ENCODE results near the gene GPX4. TPM values are rescaled to one million over a fixed set of nuclear protein-coding genes. Genes with fewer than 3 reads are reported as not detected.

GPX4 gene
- polyA plus RNA-seq, 1 donor from 2014 or later, result 713 TPM

DNA sequence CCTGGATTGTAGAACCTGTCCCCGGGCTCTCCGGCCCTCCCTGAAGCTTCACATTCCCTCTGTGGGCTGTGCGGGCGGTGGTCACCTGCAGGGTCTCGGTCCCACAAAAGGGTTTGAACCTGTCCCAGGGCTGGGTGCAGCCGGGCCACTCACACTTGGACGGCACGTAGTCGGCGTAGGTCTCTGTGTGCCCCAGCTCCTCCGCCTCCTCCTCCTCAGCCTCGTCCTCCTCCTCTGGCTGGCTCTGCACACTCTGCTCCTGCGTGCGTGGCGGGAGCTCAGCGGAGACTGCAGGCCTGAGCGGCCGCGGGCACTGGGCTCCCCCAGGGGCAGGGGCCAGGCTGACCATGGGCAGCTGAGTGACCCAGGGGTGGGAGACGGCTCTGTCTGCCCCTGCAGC is 19.6 kb downstream of the GPX4 start:
- no peak overlapping the region for H3K27ac ChIP-seq (ENCODE audit: low read length)

GRCh38 chr19:1123885-1124677 is 20.3 kb downstream of the GPX4 start:
- Histone ChIP-seq H3K4me3 (ENCODE audit: low read length) (no peak overlapping the region), H3K36me3 (ENCODE audit: insufficient read depth, low read length) (no peaks in the 10 kb centered on the region), H4K20me1 (ENCODE audit: insufficient read depth) (no peaks in the 10 kb centered on the region), H2AFZ (ENCODE audit: low read depth, low read length) (no peak overlapping the region), H3K79me2 (replicated peaks; ENCODE audit: insufficient read depth, low read length) (no peaks in the 10 kb centered on the region), H3K9me3 (ENCODE audit: low read length) (no peaks in the 10 kb centered on the region), H3F3A (ENCODE audit: insufficient read depth, low read length, poor library complexity, severe bottlenecking) (no peaks in the 10 kb centered on the region), H3K9ac (ENCODE audit: low read length) (no peak overlapping the region), H3K27me3 (ENCODE audit: insufficient read depth, low read depth, low read length) (no peaks in the 10 kb centered on the region), H3K4me2 (ENCODE audit: low read length) (no peak overlapping the region), H3K9me2 (ENCODE audit: insufficient read depth, low read length) (no peaks in the 10 kb centered on the region), H3K27ac (ENCODE audit: low read length) (no peak overlapping the region)
- TF ChIP-seq SMC3 (conservative IDR thresholded peaks at IDR 0.05; ENCODE audit: poor library complexity) (no peak), TAF1 (IDR thresholded peaks at IDR 0.05; ENCODE audit: low read depth) (no peak), POLR2AphosphoS5 (IDR thresholded peaks at IDR 0.05) (no peak), EP300 (conservative IDR thresholded peaks at IDR 0.05; ENCODE audit: poor library complexity, severe bottlenecking) (no peak)
- TF ChIP-seq, protein P1, sequence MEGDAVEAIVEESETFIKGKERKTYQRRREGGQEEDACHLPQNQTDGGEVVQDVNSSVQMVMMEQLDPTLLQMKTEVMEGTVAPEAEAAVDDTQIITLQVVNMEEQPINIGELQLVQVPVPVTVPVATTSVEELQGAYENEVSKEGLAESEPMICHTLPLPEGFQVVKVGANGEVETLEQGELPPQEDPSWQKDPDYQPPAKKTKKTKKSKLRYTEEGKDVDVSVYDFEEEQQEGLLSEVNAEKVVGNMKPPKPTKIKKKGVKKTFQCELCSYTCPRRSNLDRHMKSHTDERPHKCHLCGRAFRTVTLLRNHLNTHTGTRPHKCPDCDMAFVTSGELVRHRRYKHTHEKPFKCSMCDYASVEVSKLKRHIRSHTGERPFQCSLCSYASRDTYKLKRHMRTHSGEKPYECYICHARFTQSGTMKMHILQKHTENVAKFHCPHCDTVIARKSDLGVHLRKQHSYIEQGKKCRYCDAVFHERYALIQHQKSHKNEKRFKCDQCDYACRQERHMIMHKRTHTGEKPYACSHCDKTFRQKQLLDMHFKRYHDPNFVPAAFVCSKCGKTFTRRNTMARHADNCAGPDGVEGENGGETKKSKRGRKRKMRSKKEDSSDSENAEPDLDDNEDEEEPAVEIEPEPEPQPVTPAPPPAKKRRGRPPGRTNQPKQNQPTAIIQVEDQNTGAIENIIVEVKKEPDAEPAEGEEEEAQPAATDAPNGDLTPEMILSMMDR (IDR thresholded peaks at IDR 0.05; ENCODE audit: poor library complexity, severe bottlenecking), result no peak

More for the DNA sequence above, 19.6 kb downstream of the GPX4 start:
- Histone ChIP-seq H3K36me3 (ENCODE audit: insufficient read depth, low read length) (no peaks in the 10 kb centered on the region), H3F3A (ENCODE audit: insufficient read depth, low read length, poor library complexity, severe bottlenecking) (no peaks in the 10 kb centered on the region), H3K9ac (ENCODE audit: low read length) (no peak overlapping the region), H2AFZ (ENCODE audit: low read depth, low read length) (no peak overlapping the region), H3K9me3 (ENCODE audit: low read length) (no peaks in the 10 kb centered on the region), H3K79me2 (replicated peaks; ENCODE audit: insufficient read depth, low read length) (no peaks in the 10 kb centered on the region), H3K4me2 (ENCODE audit: low read length) (no peak overlapping the region), H3K9me2 (ENCODE audit: insufficient read depth, low read length) (no peaks in the 10 kb centered on the region), H3K27me3 (ENCODE audit: insufficient read depth, low read depth, low read length) (no peaks in the 10 kb centered on the region), H3K4me3 (ENCODE audit: low read length) (no peak overlapping the region), H4K20me1 (ENCODE audit: insufficient read depth) (no peaks in the 10 kb centered on the region)
- TF ChIP-seq POLR2AphosphoS5 (IDR thresholded peaks at IDR 0.05), result no peak
- no peak for TF ChIP-seq SMC3 (conservative IDR thresholded peaks at IDR 0.05; ENCODE audit: poor library complexity)
- TF ChIP-seq, protein P1 (IDR thresholded peaks at IDR 0.05; ENCODE audit: poor library complexity, severe bottlenecking), result no peak
- TF ChIP-seq EZH2 (IDR thresholded peaks at IDR 0.05; ENCODE audit: borderline replicate concordance, insufficient read depth, low read length, poor library complexity, severe bottlenecking), result no peak
- no peak for TF ChIP-seq RAD21 (conservative IDR thresholded peaks at IDR 0.05)
- no peak for TF ChIP-seq MXI1 (conservative IDR thresholded peaks at IDR 0.05; ENCODE audit: poor library complexity, severe bottlenecking)
- TF ChIP-seq, protein P2, sequence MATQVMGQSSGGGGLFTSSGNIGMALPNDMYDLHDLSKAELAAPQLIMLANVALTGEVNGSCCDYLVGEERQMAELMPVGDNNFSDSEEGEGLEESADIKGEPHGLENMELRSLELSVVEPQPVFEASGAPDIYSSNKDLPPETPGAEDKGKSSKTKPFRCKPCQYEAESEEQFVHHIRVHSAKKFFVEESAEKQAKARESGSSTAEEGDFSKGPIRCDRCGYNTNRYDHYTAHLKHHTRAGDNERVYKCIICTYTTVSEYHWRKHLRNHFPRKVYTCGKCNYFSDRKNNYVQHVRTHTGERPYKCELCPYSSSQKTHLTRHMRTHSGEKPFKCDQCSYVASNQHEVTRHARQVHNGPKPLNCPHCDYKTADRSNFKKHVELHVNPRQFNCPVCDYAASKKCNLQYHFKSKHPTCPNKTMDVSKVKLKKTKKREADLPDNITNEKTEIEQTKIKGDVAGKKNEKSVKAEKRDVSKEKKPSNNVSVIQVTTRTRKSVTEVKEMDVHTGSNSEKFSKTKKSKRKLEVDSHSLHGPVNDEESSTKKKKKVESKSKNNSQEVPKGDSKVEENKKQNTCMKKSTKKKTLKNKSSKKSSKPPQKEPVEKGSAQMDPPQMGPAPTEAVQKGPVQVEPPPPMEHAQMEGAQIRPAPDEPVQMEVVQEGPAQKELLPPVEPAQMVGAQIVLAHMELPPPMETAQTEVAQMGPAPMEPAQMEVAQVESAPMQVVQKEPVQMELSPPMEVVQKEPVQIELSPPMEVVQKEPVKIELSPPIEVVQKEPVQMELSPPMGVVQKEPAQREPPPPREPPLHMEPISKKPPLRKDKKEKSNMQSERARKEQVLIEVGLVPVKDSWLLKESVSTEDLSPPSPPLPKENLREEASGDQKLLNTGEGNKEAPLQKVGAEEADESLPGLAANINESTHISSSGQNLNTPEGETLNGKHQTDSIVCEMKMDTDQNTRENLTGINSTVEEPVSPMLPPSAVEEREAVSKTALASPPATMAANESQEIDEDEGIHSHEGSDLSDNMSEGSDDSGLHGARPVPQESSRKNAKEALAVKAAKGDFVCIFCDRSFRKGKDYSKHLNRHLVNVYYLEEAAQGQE (IDR thresholded peaks at IDR 0.05; ENCODE audit: borderline replicate concordance), result no peak
- no peak for TF ChIP-seq TAF1 (IDR thresholded peaks at IDR 0.05; ENCODE audit: low read depth)
- TF ChIP-seq EP300 (conservative IDR thresholded peaks at IDR 0.05; ENCODE audit: poor library complexity, severe bottlenecking), result no peak
